Thyroid gland (tissue), 4 donors: Measurements from ENCODE around the gene QDPR.

Source experiments
- CTCF ChIP-seq, 6 experiments: fragments of 200-600 bp in 3 of 6; fragments of 450-650 bp in 3 of 6; sonication (generic) in 3 of 6; IDR thresholded peaks; one replicate each; pipeline ENCODE4 v1.5.1; 2016 to 2019; ENCODE audit warnings: antibody characterized with exemption in 6 of 6, mild to moderate bottlenecking in 2 of 6, inconsistent platforms in 1 of 6, moderate library complexity in 1 of 6
- POLR2A ChIP-seq, 2 donors: fragments of 450-650 bp; IDR thresholded peaks; one replicate each; pipeline ENCODE4 v1.6.1; 2017; ENCODE audit warnings: antibody characterized with exemption in 2 of 2, mild to moderate bottlenecking in 2 of 2, moderate library complexity in 1 of 2

- TF ChIP-seq CTCF (IDR thresholded peaks at IDR 0.05), result no peak
- no peak for TF ChIP-seq POLR2A (IDR thresholded peaks at IDR 0.05)
Observed at GRCh38 chr4:17489721-17490120, 22.2 kb downstream of the QDPR start.
